HG03460 (cell line): ENCODE measurements around the gene PHPT1.
"Not testable (repeated sequence)": the region's sequence is repeated elsewhere in the genome, so short reads cannot be mapped to it uniquely, and the experiment has no call there.

ENCODE experiments used
- ATAC-seq: cut with Tn5 transposase; IDR thresholded peaks from one replicate; pipeline ENCODE4 v1.9.1; 2021; ENCODE audit not compliant: unreplicated experiment

The PHPT1 gene

GRCh38 chr9:136849038-136849959, at the start of gene PHPT1:
TSS of gene PHPT1 (plus strand) at chr9:136849409. CDS start at chr9:136849431, 22 bp downstream.
- ATAC-seq: peak; percentile 75

- ATAC-seq: peak; percentile 38
These were observed 49.2 kb upstream of the PHPT1 start for GRCh38 chr9:136799854-136800657.

- ATAC-seq: no peak
These were observed 46.9 kb upstream of the PHPT1 start for GRCh38 chr9:136802321-136802720.

- ATAC-seq: not testable (repeated sequence)
These were observed 46.1 kb upstream of the PHPT1 start for GRCh38 chr9:136803009-136803550.

GRCh38 chr9:136803551-136804508, 45.4 kb upstream of the PHPT1 start:
- no peak for ATAC-seq

- no peak for ATAC-seq
These were observed 44.6 kb upstream of the PHPT1 start for GRCh38 chr9:136804509-136805206.

GRCh38 chr9:136805207-136805740, 43.9 kb upstream of the PHPT1 start:
- ATAC-seq: no peak

- no peak for ATAC-seq
These were observed 43.1 kb upstream of the PHPT1 start for GRCh38 chr9:136806067-136806466.

- ATAC-seq: no peak
These were observed 42.5 kb upstream of the PHPT1 start for GRCh38 chr9:136806631-136807201.

GRCh38 chr9:136807281-136808074, 41.7 kb upstream of the PHPT1 start, which contains the start of gene RABL6:
TSS of gene RABL6 (plus strand) at chr9:136807948. CDS start at chr9:136808197, 249 bp downstream.
- ATAC-seq: peak; percentile 50

GRCh38 chr9:136808075-136808805, 41.0 kb upstream of the PHPT1 start:
- ATAC-seq: peak; percentile 31

- no peak for ATAC-seq
These were observed 40.4 kb upstream of the PHPT1 start for GRCh38 chr9:136808806-136809158.

- no peak for ATAC-seq
These were observed 34.3 kb upstream of the PHPT1 start for GRCh38 chr9:136814725-136815421.

- no peak for ATAC-seq
These were observed 33.8 kb upstream of the PHPT1 start for GRCh38 chr9:136815422-136815782.

GRCh38 chr9:136820971-136821825, 28.0 kb upstream of the PHPT1 start:
- no peak for ATAC-seq

- no peak for ATAC-seq
These were observed 27.2 kb upstream of the PHPT1 start for GRCh38 chr9:136821826-136822544.
